T47D (cell line): ENCODE measurements around the gene ZBBX.

Experiments used
- DNase-seq, 2 experiments: peaks; one replicate each; pipeline versions ENCODE4 v3.0.0 to v3.0.0-alpha.2; 2011 to 2012; ENCODE audit warnings: low read depth in 1 of 2, low spot score in 1 of 2
- JUND ChIP-seq: IDR thresholded peaks from 2 replicates; pipeline ENCODE4 v1.6.1; 2012; ENCODE audit warnings: low read depth
- in situ Hi-C: cut with HindIII; loops from 2 replicates; pipeline ENCODE4 v1.10.0; 2016; ENCODE audit warnings: low sequenced_read_pairs, low pct_unique_long_range_greater_than_20kb

Gene ZBBX

GRCh38 chr3:167198949-167199600 is 181.0 kb downstream of the ZBBX start:
- DNase-seq = no peak
- TF ChIP-seq JUND = no peak
- in situ Hi-C loops = no loop called here
